ENCODE measurements around the gene SLC10A7.

GRCh38 chr4:146545102-146545501 lies 23.4 kb upstream of the SLC10A7 start:
- TF ChIP-seq CTCF (IDR thresholded peaks at IDR 0.05 in 2 of 3, conservative IDR thresholded peaks at IDR 0.05 in 1 of 3; ENCODE audit: control insufficient read depth in 2 of 3, extremely low read depth in 1 of 3, insufficient read depth in 1 of 3, low read depth in 3 of 3, low read length in 3 of 3) = peak; percentile 34 to 47 (median 41)
- TF ChIP-seq EZH2 (IDR thresholded peaks at IDR 0.05; ENCODE audit: borderline replicate concordance, control insufficient read depth, low read depth, low read length) = no peak
- no peak for TF ChIP-seq NR2C1 (IDR thresholded peaks at IDR 0.05)
- no peak for TF ChIP-seq SP1 (IDR thresholded peaks at IDR 0.05; ENCODE audit: low read depth, low read length)
- TF ChIP-seq ZNF274 (IDR thresholded peaks at IDR 0.05; ENCODE audit: insufficient read depth, insufficient read length) = no peak
- TF ChIP-seq ZBTB4 (CRISPR knock-in tag; IDR thresholded peaks at IDR 0.05) = no peak
- no peak for TF ChIP-seq ZZZ3 (IDR thresholded peaks at IDR 0.05; ENCODE audit: control insufficient read depth, insufficient read length, low read depth)
- TF ChIP-seq TARDBP (IDR thresholded peaks at IDR 0.05; ENCODE audit: borderline replicate concordance) = no peak
- no peak for TF ChIP-seq FOXM1 (IDR thresholded peaks at IDR 0.05; ENCODE audit: low read depth, low read length)
- TF ChIP-seq MAX (IDR thresholded peaks at IDR 0.05; ENCODE audit: low read depth, low read length) = no peak
- TF ChIP-seq RAD21 (IDR thresholded peaks at IDR 0.05; ENCODE audit: insufficient read depth, low read depth, low read length) = peak; percentile 20; the same call in 1 of the 2 replicates
- TF ChIP-seq POLR2A (IDR thresholded peaks at IDR 0.05; ENCODE audit: low read depth, low read length) = no peak
- no peak for TF ChIP-seq MYC (IDR thresholded peaks at IDR 0.05; ENCODE audit: insufficient read depth, insufficient read length, insufficient replicate concordance, low read length, severe bottlenecking)
- TF ChIP-seq HDGF (IDR thresholded peaks at IDR 0.05) = no peak
